GM12878 (cell line): ENCODE data around the gene DEFB132. TPM values are rescaled to one million over a fixed set of nuclear protein-coding genes. Genes with fewer than 3 reads are reported as not detected.

Experiments used
- ATAC-seq: fragments of 200-7000 bp; cut with Tn5 transposase; 3 replicates; pipeline ENCODE4 v1.9.1; 2020; ENCODE audit warnings: mild to moderate bottlenecking, moderate library complexity
- BruUV-seq: library from RNA; stranded (reverse); fragments of 400-500 nt; replicated peaks from 2 replicates; lab custom pipeline; 2021; lab: Mats Ljungman, UMichigan
- CTCF ChIA-PET: fragments of 300-600 bp; sonication (Branson Sonifier 250); formaldehyde crosslinking; extraction: SDS; loops from one replicate; lab custom pipeline; 2021; ENCODE audit warnings: inconsistent platforms; lab: Yijun Ruan, JAX
- POLR2A ChIA-PET: fragments of 350-600 bp; formaldehyde crosslinking; extraction: SDS; loops from one replicate; lab custom pipeline; 2021; ENCODE audit warnings: inconsistent platforms; lab: Charles Lee
- RAD21 ChIA-PET: fragments of 300-600 bp; sonication (Branson Sonifier 250); formaldehyde crosslinking; loops from one replicate; lab custom pipeline; 2023; ENCODE audit warnings: antibody characterized with exemption; ENCODE audit not compliant: unreplicated experiment; lab: Charles Lee
- SMC1A ChIA-PET: fragments of 300-600 bp; sonication (Branson Sonifier 250); formaldehyde crosslinking; loops from one replicate; lab custom pipeline; 2023; ENCODE audit not compliant: unreplicated experiment, uncharacterized antibody; lab: Charles Lee
- DNase-seq: peaks from one replicate; pipeline ENCODE4 v3.0.0-alpha.2; 2011; ENCODE audit warnings: low read depth, low spot score
- FAIRE-seq: peaks from 3 replicates; lab custom pipeline; 2011; peaks lifted over from hg19 to GRCh38; lab: Jason Lieb, UNC
- H2AFZ ChIP-seq: 2 replicates; pipeline ENCODE4 v1.6.0; 2011; ENCODE audit warnings: low read depth, low read length, control low read depth; ENCODE audit not compliant: control insufficient read depth
- H3K27ac ChIP-seq: 2 replicates; pipeline ENCODE4 v1.5.1; 2011; ENCODE audit warnings: control low read depth; ENCODE audit not compliant: control insufficient read depth, insufficient read depth
- H3K27me3 ChIP-seq, 2 experiments: replicated peaks in 1 of 2; 2 replicates each; pipeline versions ENCODE4 v1.6.0 to v1.6.1; 2011; ENCODE audit warnings: low read length in 1 of 2; ENCODE audit not compliant: control insufficient read depth in 2 of 2, insufficient read depth in 2 of 2
- H3K36me3 ChIP-seq, 2 experiments: 2 replicates each; pipeline ENCODE4 v1.5.1; 2011; ENCODE audit warnings: low read length in 1 of 2; ENCODE audit not compliant: control insufficient read depth in 2 of 2, insufficient read depth in 2 of 2
- H3K4me1 ChIP-seq: 2 replicates; pipeline ENCODE4 v1.6.1; 2011; ENCODE audit warnings: mild to moderate bottlenecking, low read length, moderate library complexity, mixed read lengths; ENCODE audit not compliant: control insufficient read depth, insufficient read depth
- H3K4me2 ChIP-seq: 2 replicates; pipeline ENCODE4 v1.6.0; 2011; ENCODE audit warnings: control low read depth; ENCODE audit not compliant: control insufficient read depth, insufficient read depth
- H3K4me3 ChIP-seq: fragments of 200-600 bp; sonication (generic); 2 replicates; pipeline ENCODE4 v1.5.1; 2016
- H3K79me2 ChIP-seq: 2 replicates; pipeline ENCODE4 v1.6.0; 2011; ENCODE audit warnings: low read length; ENCODE audit not compliant: control insufficient read depth, insufficient read depth
- H3K9ac ChIP-seq: 2 replicates; pipeline ENCODE4 v1.8.0; 2011; ENCODE audit warnings: low read length, control low read depth, mixed read lengths; ENCODE audit not compliant: control insufficient read depth, insufficient read depth
- H3K9me3 ChIP-seq: replicated peaks from 3 replicates; pipeline ENCODE4 v1.5.1; 2011; ENCODE audit warnings: mild to moderate bottlenecking, low read length; ENCODE audit not compliant: control insufficient read depth, insufficient read depth
- H4K20me1 ChIP-seq: 2 replicates; pipeline ENCODE4 v1.6.0; 2011; ENCODE audit not compliant: control insufficient read depth, insufficient read depth
- CTCF ChIP-seq, 3 experiments: IDR thresholded peaks in 2 of 3; conservative IDR thresholded peaks in 1 of 3; 2 replicates each; pipeline ENCODE4 v1.5.1; 2011; ENCODE audit warnings: low read depth in 3 of 3, low read length in 3 of 3, mild to moderate bottlenecking in 3 of 3, control low read depth in 2 of 3, moderate library complexity in 2 of 3, inconsistent platforms in 1 of 3, mixed read lengths in 1 of 3; ENCODE audit not compliant: control insufficient read depth in 2 of 3, insufficient read depth in 1 of 3; ENCODE audit errors: extremely low read depth in 1 of 3
- RAD21 ChIP-seq: IDR thresholded peaks from 2 replicates; pipeline ENCODE4 v1.6.1; 2011; ENCODE audit warnings: mild to moderate bottlenecking, low read depth, low read length, moderate library complexity; ENCODE audit not compliant: insufficient read depth
- SMC3 ChIP-seq: IDR thresholded peaks from 2 replicates; pipeline ENCODE4 v1.6.1; 2011; ENCODE audit warnings: low read length, improper control_type of control experiment, borderline replicate concordance
- TAF1 ChIP-seq: IDR thresholded peaks from 2 replicates; pipeline ENCODE4 v1.6.1; 2011; ENCODE audit warnings: mild to moderate bottlenecking, low read depth, low read length, borderline replicate concordance
- WGBS: methylation state at CpG from one replicate; pipeline ENCODE4 v1.1.6; 2016; ENCODE audit warnings: low lambda C conversion rate; ENCODE audit not compliant: insufficient replicate concordance, insufficient coverage; ENCODE audit errors: missing lambda C conversion rate; 5-methylcytosine and 5-hydroxymethylcytosine counted together
- in situ Hi-C: fragments of 300-500 bp; cut with MboI; formaldehyde crosslinking; loops from 9 replicates; pipeline ENCODE4 v1.14.3; 2018; ENCODE audit warnings: mixed read lengths
- intact Hi-C: fragments of 100-400 bp; cut with micrococcal nuclease; formaldehyde crosslinking; loops from one replicate; pipeline ENCODE4 v1.14.2; 2022; ENCODE audit not compliant: unreplicated experiment
- polyA plus RNA-seq, 11 experiments: library from polyadenylated mRNA; depleted of rRNA in 4 of 11; unstranded in 6 of 11; stranded (reverse) in 5 of 11; fragments of >200 nt; fragmentation: Nextera tagmentation in 4 of 11; fragmentation: Illumina TruSeq in 1 of 11; extraction: Ambion mirVana in 4 of 11; extraction: Trizol in 1 of 11; gene quantifications; 1 replicate in 1 of 11; 2 replicates in 10 of 11; pipeline versions ENCODE4 v1.2.1 to v1.2.3, GENCODE V29; 2011 to 2016; ENCODE audit warnings: inconsistent platforms in 2 of 11, missing spikeins in 2 of 11, low read depth in 1 of 11
- total RNA-seq, 4 experiments: library from RNA; depleted of rRNA in 3 of 4; stranded (reverse); fragments of >200 nt in 3 of 4; fragmentation: Illumina TruSeq in 1 of 4; extraction: Trizol in 1 of 4; gene quantifications; 2 replicates each; pipeline versions ENCODE4 v1.2.1 to v1.2.3, GENCODE V29; 2013 to 2021

Gene DEFB132
- total and polyA plus RNA-seq, 10 of the 15 experiments (the other 5 are each of a cell fraction or from before 2014, with no cell fraction given) = not detected

- Histone ChIP-seq H4K20me1 (no peaks in the 10 kb centered on the region), H3K4me1 (no peaks in the 10 kb centered on the region), H3K9me3 (no peaks in the 10 kb centered on the region), H2AFZ (no peak overlapping the region), H3K4me3 (no peak overlapping the region), H3K27me3 (no peaks in the 10 kb centered on the region; a peak in 1 of 4 replicates), H3K27ac (no peak overlapping the region), H3K79me2 (no peaks in the 10 kb centered on the region), H3K36me3 (no peaks in the 10 kb centered on the region), H3K4me2 (no peak overlapping the region)
- ATAC-seq (peak; percentile 73), FAIRE-seq (no peak)
- RAD21 ChIA-PET = interaction anchor here (0.6 to 1.5 kb wide), 2 partner anchors 72 to 412 kb away, joined by 4 to 12 read pairs; no protein-coding TSS in a partner anchor
- SMC1A ChIA-PET = interaction anchor here (0.6 to 1.8 kb wide), 4 partner anchors 9 to 72 kb away, joined by 3 to 4 read pairs (median 4); no protein-coding TSS in a partner anchor
- CTCF ChIA-PET = interaction anchor here (0.7 to 4.9 kb wide), 4 partner anchors 8 to 75 kb away, joined by 3 to 25 read pairs (median 6); no protein-coding TSS in a partner anchor
- BruUV-seq = no TSS peak
- in situ Hi-C loops = no loop called here
- 55% methylated on average over 8 of the region's 8 CpGs for WGBS
- intact Hi-C loops = no loop called here
- POLR2A ChIA-PET = no interaction called here
- no peak for TF ChIP-seq TAF1
- peak; percentile 30; the same call in 1 of the 2 replicates for TF ChIP-seq SMC3
- peak; percentile 20 to 36 (median 32); a peak in 4 of 6 replicates for TF ChIP-seq CTCF (IDR thresholded peaks at IDR 0.05 in 2 of 3, conservative IDR thresholded peaks at IDR 0.05 in 1 of 3; ENCODE audit: control insufficient read depth in 2 of 3, extremely low read depth in 1 of 3, insufficient read depth in 1 of 3, low read depth in 3 of 3, low read length in 3 of 3)
- TF ChIP-seq, all 136 proteins: peak for 2
- DNase-seq = no peak
- no peak overlapping the region for H3K9ac ChIP-seq
Observed at GRCh38 chr20:258963-259362, 1.4 kb downstream of the DEFB132 start.

- H4K20me1 ChIP-seq = no peaks in the 10 kb centered on the region
- no peak overlapping the region for H3K9ac ChIP-seq
- H3K27me3 ChIP-seq = no peaks in the 10 kb centered on the region; a peak in 1 of 4 replicates
- no peaks in the 10 kb centered on the region for H3K9me3 ChIP-seq
- DNase-seq (no peak), FAIRE-seq (no peak)
- ChIA-PET SMC1A (interaction anchor here (1.8 kb wide), 1 partner anchor 69 kb away, joined by 3 read pairs; no protein-coding TSS in a partner anchor), POLR2A (no interaction called here)
- H3K4me3 ChIP-seq = no peak overlapping the region
- 29% methylated on average over 2 of the region's 2 CpGs for WGBS
- no peak for TF ChIP-seq RAD21
- TF ChIP-seq, all 136 proteins: peak for 0
- Histone ChIP-seq H3K4me1 (no peaks in the 10 kb centered on the region), H3K27ac (no peak overlapping the region), H2AFZ (no peak overlapping the region), H3K4me2 (no peak overlapping the region), H3K79me2 (no peaks in the 10 kb centered on the region), H3K36me3 (no peaks in the 10 kb centered on the region)
- no peak for ATAC-seq
- intact Hi-C loops (no loop called here), in situ Hi-C loops (no loop called here)
- ChIA-PET CTCF (no interaction called here), RAD21 (no interaction called here)
- BruUV-seq = no TSS peak
Observed at GRCh38 chr20:259981-260380, 2.5 kb downstream of the DEFB132 start.
